ENCODE measurements around the gene GRIN1.

Gene GRIN1

DNA sequence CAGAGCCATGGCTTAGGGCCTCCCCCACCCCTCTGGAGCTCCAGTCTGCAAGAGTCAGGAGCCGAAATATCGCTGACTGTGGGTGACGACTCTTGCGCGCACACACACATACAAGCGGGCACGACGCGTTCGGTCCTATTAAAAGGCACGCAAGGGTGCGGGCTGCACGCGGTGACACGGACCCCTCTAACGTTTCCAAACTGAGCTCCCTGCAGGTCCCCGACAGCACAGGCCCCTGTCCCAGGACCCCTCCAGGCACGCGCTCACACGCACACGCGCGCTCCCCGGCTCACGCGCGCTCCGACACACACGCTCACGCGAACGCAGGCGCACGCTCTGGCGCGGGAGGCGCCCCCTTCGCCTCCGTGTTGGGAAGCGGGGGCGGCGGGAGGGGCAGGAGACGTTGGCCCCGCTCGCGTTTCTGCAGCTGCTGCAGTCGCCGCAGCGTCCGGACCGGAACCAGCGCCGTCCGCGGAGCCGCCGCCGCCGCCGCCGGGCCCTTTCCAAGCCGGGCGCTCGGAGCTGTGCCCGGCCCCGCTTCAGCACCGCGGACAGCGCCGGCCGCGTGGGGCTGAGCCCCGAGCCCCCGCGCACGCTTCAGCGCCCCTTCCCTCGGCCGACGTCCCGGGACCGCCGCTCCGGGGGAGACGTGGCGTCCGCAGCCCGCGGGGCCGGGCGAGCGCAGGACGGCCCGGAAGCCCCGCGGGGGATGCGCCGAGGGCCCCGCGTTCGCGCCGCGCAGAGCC, at the start of gene GRIN1:
GRIN1 (plus strand) TSS at position 433 of the 746 bp plus-strand sequence. CDS start 333 bp downstream, outside the sequence.
- DNase-seq = no peak

DNA sequence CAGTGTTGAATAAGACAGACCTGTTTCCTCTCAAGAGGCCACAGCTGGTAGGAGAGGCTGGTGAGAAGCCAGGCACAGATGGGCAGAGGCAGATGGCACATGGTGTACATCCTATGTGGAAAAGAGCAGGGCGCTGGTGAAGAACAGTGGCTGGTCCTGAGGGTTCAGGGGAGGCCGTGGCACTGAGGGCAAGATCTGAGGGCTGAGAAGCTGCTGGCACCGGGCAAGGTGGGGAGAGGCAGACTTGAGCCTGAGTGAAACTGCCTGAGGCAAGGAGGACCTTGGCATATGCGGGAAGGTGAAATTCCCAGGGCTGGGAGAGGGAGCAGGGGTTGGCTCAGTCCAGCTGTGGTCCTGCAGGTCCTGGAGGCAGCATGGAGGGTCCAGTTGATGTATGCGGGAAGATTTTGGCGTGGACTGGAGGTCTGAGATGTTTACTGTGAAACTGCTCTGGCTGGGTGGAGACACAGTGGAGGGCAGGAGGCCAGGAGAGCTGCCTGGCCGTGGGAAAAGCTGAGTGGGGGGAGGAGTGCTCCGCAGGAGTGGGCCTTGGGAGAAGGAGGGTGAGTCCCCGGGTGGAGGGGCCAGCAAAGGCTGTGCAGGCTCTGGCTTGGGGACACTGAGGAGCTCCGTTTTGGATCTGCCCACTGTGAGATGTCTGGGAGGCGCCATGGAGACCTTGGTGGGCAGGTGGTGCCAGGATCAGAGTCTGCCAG, 49.6 kb upstream of the GRIN1 start:
- DNase-seq = no peak

DNA sequence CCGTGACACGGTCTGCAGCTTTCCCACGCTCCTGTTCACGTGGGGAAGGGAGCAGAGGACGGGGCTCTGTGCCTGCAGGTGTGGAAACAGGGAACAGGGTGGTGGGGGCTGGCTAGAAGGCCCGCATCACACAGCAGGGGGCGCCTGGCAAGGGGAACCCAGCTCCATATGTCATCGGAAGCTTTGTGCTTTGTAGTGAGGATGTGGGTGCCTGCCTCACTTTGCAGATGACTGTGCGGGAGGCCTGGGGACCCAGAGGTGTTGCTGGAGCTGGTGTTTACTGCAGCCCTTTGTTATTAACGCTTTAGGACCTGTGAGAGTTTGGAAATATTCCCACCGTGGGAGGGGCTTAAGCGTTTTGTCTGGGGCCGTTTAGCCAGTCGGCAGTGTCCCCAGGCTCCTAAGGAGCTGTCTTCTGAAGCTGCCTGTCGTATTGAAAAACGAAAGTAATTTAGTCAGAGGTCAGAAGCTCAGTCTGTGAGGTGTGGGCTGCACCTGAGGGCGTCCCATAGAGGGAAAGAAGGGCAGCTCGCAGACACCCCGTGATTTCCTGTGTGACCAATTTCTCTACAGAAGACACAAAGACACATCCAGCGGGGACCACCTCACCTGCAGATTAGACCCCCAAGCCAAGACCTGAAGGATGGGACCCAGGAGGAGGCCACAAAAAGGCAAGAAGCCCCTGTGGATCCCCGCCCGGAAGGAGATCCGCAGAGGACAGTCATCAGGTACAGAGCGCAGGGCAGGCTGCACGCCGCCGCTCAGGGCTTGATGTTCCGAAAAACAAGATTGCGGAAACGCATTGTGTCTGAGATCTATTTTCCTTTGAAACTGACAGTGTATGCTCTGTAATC, 43.1 kb upstream of the GRIN1 start:
- no peak for DNase-seq

DNA sequence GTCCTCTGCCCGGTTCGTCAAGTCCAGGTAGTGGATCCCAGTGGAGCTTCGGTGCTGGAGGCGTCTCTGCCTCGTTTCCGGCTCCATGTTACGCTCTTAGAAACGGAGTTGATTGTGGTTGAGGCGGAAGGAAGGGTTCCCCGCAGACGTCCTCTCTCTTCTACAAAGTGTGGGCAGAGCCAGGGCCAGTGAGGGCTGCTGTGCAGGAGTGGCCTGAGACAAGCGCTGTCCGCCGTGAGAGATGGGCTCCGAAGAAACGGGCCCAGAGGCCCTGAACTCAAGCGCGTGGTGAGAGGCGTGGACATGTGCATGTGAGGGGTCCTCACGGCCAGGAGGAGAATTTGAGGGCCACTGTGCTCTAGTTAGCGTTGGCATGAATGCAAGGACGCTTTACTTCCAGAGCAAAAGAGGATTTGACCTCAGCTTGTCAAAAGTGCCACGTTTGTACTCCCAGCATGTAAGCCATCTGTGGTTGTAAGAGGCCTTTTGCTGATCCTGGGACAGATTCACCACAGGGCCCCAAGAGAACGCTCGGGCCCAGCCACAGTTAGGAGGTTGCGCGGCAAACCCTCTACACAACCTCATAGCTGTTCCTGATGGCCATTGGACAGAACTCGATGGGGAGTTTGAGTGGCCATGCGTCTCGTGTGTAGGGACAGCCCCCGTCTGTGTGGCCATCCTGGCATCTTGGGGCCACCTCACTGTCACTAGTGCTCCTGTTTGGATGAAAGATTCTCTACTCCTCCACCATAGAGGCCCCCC, 42.0 kb upstream of the GRIN1 start:
- no peak for DNase-seq

DNA sequence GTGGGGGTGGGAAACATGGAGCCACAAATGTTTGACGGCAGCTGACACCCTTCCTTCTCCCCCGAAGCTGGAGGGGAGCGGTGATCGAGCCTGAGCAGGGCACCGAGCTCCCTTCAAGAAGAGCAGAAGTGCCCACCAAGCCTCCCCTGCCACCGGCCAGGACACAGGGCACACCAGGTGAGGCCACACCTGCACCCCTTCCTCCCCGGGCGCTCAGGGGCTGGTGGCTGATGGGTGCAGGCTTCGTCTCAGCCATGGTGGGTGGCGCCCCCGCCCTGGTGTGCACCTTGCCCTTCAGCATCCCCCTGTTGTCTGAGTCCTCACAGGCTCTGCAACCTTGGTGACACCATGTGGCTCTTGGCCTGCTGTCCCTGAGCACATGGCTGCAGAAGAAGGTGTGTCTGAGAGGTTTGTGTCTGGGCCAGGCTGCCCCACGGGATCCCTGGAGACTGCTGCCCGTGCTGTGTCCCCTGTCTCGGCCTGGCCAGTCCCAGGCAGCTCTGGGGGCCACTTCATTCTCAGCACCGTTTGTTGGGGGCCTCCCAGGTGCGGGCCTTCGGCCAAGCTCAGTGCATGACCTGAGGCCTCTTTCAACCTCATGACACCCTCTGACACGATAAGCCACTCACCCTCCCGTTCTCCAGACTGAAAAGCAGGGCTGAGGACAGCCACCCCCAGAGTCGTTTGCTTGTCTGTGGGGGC, 41.0 kb upstream of the GRIN1 start:
- no peak for DNase-seq

DNA sequence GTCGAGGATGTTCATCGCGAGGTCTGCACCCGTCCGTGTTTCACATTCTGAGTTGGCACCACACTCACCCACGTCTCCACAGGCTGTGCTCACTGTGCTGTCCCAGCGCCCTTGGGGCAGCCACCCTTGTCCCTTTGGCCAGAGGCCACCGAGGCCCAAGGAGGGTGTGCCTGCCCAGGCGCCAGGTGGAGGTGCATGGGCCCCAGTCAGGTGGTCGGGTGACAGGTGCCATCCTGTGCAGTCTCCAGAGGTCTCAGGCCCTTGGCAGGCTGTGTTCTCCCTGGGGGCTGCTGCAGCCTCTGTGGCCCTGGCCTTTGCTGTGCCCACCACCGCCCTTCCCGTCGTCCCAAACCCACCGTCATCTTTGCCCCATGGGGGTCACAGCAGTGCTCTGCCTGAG, 39.7 kb upstream of the GRIN1 start:
- DNase-seq = no peak

DNA sequence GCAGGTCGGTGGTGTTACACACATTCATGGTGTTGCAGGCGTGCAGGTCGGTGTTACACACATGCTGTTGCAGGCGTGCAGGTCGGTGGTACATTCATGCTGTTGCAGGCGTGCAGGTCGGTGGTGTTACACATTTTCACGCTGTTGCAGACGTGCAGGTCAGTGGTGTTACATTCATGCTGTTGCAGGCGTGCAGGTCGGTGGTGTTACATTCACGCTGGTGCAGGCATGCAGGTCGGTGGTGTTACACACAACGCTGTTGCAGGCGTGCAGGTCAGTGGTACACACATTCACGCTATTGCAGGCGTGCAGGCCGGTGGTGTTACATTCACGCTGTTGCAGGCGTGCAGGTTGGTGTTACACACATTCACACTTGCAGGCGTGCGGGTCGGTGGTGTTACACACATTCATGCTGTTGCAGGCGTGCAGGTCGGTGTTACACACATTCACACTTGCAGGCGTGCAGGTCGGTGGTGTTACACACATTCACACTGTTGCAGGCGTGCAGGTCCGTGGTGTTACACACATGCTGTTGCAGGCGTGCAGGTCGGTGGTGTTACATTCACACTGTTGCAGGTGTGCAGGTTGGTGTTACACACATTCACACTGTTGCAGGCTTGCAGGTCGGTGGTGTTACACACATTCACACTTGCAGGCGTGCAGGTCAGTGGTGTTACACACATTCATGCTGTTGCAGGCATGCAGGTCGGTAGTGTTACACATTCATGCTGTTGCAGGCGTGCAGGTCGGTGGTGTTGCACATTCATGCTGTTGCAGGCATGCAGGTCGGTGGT, 35.6 kb upstream of the GRIN1 start:
- no peak for DNase-seq

DNA sequence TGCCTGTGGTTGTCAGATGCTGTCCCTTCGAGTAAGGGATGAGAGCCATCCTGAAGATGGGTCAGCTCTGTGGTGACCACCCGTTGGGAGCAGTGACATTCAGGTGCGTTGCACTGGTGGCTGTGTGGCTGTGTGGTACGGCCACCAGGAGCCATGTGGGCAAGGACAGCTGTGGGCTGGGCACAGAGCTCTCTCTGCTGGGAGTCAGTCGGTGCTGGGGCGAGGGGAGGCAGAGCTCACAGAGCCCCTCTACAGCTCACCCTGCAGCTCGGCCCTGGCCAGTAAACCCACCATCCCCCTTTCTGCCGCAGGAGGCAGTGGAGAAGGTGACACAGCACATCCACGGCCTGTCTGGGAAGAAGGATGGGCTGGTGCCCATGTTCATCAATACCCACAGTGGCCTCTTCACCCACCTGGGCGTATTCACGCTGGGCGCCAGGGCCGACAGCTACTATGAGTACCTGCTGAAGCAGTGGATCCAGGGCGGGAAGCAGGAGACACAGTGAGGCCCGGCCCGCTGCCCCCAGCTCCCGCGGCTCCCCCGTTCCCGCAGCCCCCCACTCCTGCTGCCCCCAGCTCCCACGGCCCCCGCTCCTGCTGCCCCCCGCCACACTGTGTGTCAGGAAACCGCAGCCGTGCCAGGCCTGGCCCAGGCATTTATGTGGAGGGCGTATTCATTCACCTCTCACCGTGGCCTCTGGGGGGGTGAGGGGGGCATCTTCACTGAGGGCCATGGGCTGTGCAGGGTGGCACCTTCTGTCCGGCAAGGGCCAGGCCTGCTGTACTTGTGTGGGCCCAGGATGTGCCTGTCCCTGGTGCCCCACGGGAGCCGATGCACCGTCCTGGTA, 32.9 kb upstream of the GRIN1 start:
- DNase-seq = no peak

DNA sequence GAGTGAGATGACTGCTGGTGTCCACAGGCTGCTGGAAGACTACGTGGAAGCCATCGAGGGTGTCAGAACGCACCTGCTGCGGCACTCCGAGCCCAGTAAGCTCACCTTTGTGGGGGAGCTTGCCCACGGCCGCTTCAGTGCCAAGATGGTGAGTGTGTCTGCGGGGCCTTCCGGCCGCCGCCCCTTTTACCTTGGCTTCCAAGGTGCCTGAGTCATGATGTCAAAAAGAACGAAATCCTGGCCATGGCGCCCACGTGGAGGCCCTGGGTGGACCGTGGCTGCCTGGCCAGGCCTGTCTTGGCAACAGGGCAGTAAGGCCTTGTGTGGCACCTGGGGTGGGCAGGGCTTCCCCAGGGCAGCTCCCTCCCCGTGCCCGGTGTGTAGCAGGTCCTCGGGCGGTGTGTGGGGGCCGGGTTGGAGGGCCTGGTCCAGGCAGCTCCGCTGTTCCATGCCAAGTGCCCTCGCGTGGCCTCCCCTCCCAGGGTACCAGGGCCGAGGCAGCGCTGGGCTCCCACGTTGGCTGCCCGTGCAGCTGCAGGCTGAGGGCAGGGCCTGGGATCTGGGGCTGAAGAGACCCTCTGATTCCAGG, 32.2 kb upstream of the GRIN1 start:
- no peak for DNase-seq

DNA sequence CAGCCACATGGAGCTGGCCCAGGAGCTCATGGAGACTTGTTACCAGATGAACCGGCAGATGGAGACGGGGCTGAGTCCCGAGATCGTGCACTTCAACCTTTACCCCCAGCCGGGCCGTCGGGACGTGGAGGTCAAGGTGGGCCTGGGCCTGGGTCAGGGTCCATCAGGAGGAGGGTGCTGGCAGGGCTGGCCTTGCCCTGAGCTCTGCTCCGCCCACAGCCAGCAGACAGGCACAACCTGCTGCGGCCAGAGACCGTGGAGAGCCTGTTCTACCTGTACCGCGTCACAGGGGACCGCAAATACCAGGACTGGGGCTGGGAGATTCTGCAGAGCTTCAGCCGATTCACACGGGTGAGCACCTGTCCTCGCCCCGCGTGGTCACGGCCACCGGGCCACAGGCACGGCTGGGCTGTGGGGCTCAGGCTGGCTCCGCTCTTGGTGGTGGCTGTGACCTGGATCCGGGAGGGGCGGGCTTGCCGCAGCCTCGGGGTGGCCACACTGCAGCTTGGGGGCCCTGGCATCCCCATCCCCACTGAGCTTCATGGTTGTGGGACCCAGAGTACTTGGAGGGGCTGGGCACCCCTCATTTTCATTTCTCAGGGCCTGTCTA, 31.5 kb upstream of the GRIN1 start:
- no peak for DNase-seq

DNA sequence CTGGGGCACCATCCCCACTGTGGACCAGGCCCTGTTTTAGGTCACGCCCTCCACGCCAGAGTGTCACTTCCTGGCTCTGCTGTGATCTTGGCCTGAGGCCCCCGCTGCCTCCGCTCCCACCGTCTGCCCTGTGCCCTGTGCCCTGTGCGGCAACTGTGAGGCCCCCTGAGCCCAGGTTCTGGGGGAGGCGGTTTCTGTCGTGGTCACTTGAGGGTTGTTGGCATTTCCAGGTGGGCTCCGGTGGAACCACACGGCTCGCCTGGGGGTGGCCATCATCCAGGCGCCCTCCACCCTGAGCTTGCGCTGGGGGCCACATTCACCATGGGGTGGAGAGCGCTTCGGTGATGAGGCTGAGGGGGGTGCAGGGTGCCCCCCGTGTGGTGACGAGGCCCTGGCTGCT, 31.0 kb upstream of the GRIN1 start:
- DNase-seq = no peak

DNA sequence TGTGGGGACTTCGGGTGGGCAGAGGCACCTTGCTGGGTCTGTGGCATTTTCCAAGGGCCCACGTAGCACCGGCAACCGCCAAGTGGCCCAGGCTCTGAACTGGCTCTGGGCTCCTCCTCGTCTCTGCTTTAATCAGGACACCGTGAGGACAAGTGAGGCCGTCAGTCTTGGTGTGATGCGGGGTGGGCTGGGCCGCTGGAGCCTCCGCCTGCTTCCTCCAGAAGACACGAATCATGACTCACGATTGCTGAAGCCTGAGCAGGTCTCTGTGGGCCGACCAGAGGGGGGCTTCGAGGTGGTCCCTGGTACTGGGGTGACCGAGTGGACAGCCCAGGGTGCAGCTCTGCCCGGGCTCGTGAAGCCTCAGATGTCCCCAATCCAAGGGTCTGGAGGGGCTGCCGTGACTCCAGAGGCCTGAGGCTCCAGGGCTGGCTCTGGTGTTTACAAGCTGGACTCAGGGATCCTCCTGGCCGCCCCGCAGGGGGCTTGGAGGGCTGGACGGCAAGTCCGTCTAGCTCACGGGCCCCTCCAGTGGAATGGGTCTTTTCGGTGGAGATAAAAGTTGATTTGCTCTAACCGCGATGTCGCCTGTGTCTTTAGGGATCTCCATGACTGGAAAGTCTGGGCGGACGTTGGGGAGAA, 30.2 kb upstream of the GRIN1 start:
- no peak for DNase-seq

DNA sequence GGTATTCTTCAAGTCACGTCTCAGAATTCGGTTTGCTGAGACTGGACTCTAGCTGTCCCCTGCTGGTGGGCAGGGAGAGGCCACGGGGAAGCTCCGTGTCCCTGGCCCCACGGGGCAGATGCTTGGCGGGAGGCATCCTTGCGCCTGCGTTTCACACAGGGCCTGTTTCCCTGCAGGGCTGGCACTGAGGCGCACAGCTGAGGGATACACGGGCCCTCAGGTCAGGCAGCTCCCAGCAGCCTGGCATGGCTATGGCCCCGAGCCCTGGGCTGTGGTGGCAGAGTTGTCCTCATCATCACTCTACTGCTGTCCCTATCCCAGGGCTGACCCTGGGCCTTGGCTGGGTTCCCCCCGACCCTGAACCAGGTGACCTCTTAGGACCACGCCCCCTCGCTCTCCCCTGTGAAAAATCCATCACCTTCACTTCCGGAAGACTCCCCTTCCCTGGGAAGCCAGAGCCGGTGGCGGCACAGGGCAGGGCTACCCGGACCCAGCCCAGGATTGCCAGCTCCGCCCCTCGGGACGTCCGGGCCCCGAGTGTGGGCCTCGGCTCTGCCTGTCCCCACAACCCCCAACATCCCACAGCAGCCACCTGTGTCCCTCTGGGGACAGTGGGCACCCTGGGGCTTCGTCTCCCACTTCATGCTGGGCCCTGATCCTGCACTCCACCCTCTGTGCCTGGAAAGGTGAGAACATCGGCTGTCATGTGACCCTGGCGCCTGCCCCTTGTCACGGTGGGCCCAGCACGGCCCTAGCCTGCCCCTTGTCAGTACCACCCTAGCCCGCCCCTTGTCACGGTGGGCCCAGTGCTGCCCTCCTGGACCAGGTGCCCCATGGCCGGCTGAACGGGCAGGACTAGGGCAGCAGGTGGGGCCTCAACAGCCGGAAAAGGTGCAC, 29.5 kb upstream of the GRIN1 start:
- DNase-seq = no peak

DNA sequence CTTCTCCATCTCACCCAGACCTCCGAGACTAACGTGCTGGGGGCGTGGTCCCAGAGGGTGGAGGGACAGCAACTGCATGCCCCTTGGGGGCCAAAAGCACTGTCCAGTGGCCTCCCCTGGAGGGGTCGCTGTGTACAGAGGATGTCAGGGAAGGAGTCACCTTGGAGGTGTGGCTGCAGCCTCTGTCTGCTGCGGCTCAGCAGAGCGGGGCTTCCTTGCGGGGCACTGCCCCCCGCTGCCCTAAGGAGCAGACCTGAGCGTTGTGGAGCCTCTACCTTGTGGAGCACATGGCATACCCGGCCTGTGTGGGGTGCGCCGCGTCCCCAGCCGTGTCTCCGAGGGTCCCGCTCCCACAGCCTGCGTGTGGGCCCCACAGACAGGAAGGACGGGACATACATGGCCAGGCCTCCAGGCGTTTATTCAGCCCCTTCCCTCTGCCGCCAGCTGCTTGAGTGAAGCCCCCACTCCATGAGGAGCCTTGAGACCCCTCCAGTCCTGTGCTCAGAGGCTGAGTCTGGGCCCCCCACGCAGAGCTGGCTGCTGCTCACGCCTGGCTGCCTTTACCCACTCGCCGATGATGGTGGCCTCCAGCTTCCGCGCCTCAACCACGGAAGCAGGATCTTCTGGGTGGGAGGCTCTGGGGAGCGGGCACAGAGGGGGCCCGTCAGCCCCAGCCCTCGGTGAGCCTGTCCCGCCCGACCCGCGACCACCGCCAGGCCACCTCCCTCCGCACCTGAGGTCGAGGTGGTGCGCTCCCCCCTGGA, 28.6 kb upstream of the GRIN1 start:
- no peak for DNase-seq

DNA sequence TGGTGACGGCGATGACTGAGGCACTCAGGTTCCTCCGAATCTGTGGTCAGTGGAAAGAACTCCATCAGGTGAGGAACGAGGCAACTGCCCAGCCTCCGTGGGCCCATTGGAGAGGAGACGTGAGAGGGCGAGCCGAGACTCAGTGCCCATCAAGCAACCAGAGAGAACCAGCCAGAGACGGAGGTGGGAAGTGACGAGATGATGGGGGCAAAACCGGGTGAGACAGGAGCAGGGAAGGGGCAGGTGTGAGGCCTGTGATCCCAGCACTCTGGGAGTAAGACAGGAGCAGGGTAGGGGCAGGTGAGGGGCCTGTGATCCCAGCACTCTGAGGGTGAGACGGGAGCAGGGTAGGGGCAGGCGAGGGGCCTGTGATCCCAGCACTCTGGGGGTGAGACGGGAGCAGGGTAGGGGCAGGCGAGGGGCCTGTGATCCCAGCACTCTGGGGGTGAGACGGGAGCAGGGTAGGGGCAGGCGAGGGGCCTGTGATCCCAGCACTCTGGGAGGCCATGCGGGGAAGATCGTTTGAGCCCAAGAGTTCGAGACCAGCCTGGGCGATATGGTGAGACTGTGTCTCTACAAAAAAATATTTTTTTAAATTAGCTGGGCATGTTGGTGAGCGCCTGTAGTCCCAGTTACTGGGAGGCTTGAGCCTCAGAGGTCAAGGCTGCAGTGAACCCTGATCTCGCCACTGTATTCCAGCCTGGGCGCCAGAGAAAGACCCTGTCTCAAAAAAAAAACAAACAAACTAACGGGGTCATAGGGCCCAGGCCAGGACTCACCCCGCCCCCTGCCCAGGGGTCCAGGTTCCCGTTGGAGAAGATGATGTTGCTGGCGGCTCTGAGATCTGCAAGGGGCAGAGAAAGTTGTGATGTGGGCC, 27.8 kb upstream of the GRIN1 start:
- DNase-seq = no peak

Measured in NCI-H187 (cell line).